Fibroblast of pulmonary artery (primary cell): Measurements from ENCODE around the gene DCST1.
A peak's percentile ranks its signal among the peaks of the same experiment; 100 is the strongest.

Experiments used
- DNase-seq: peaks from one replicate; pipeline ENCODE4 v3.0.0-alpha.2; 2010; ENCODE audit warnings: low read depth
- H3K4me3 ChIP-seq: replicated peaks from 2 replicates; pipeline ENCODE4 v1.5.1; 2011; ENCODE audit warnings: low read depth, mild to moderate bottlenecking, control low read depth, low read length, moderate library complexity
- TF ChIP-seq, protein P1 (sequence below): IDR thresholded peaks from 2 replicates; pipeline ENCODE4 v1.5.1; 2011; ENCODE audit warnings: mild to moderate bottlenecking, control low read depth, low read length, inconsistent platforms; ENCODE audit errors: missing control alignments

DCST1 gene

DNA sequence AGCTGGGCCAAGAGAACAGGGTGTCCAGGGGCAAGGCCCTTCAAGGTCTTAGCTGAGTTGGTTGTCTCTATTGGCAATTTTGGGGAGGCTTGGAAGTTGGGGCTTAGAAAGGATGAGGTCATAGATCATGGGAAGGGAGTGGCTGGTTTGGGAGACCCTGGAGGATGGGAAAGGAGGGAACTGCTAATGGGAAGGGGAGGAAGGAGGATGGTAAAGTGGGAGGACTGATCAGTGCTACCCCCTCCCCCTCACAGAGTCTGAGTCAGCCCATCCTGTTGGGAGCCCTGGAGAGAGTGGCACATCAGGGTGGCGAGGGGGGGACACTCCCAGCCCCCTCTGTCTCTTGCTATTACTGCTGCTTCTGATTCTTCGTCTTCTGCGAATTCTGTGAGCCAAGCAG is 35.0 kb downstream of the DCST1 start:
- TF ChIP-seq, protein P1, sequence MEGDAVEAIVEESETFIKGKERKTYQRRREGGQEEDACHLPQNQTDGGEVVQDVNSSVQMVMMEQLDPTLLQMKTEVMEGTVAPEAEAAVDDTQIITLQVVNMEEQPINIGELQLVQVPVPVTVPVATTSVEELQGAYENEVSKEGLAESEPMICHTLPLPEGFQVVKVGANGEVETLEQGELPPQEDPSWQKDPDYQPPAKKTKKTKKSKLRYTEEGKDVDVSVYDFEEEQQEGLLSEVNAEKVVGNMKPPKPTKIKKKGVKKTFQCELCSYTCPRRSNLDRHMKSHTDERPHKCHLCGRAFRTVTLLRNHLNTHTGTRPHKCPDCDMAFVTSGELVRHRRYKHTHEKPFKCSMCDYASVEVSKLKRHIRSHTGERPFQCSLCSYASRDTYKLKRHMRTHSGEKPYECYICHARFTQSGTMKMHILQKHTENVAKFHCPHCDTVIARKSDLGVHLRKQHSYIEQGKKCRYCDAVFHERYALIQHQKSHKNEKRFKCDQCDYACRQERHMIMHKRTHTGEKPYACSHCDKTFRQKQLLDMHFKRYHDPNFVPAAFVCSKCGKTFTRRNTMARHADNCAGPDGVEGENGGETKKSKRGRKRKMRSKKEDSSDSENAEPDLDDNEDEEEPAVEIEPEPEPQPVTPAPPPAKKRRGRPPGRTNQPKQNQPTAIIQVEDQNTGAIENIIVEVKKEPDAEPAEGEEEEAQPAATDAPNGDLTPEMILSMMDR = no peak
- no peak for DNase-seq
- no peak overlapping the region for H3K4me3 ChIP-seq

DNA sequence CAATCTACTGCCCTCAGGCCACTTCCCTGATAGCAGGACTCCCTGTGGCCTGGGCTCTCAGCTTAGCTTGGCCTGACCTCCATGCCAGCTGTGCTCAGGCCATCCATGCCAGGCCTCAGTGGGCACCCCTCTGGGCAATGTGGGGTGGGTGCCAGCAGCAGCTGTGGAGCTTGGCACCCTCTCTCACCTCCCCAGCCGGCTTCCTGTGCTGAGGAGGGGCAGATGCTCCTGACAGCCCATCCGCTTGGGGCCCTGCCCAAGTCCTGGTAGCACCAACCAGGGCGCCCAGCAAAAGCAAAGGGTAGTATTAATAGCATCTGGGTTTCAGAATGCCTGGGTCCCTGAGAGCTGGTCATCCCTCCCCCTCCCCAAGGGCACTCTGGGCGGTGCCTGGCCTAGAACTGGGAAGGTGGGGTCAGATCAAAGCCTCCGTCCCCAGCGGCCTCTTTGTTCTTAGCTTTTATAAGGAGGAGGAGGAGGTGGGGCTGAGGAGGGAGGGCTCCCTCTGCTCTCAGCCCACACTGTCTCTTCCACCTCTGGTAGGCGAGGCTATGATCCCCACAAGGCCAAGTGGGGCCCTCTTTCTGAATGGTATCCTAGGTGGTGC is 36.0 kb downstream of the DCST1 start:
- no peak for DNase-seq
- H3K4me3 ChIP-seq = no peak overlapping the region
- TF ChIP-seq, protein P1 = no peak

DNA sequence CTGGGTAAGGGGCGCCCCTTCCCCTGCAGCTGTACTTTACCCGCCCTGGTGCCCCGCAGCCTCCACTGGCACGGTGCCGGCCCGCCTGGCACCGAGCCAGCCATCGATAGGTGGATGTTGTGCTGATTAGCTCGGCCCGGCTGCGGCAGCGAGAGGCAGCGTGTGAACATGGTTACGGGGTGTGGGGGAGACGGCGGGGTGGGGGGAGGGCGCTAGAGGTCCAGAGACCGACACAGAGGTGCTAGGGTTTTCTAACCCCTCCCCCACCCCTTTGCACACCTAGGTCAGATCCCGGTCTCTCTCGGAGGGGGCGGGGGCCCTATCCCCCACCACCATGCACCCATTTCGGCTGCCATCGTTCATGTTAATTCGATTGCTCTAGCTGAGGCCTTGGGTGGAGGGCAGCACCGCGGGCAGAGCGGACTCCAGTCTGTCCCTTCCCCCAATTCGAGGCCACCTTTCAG is 36.6 kb downstream of the DCST1 start:
- no peak for DNase-seq
- TF ChIP-seq, protein P1 = no peak
- no peak overlapping the region for H3K4me3 ChIP-seq

DNA sequence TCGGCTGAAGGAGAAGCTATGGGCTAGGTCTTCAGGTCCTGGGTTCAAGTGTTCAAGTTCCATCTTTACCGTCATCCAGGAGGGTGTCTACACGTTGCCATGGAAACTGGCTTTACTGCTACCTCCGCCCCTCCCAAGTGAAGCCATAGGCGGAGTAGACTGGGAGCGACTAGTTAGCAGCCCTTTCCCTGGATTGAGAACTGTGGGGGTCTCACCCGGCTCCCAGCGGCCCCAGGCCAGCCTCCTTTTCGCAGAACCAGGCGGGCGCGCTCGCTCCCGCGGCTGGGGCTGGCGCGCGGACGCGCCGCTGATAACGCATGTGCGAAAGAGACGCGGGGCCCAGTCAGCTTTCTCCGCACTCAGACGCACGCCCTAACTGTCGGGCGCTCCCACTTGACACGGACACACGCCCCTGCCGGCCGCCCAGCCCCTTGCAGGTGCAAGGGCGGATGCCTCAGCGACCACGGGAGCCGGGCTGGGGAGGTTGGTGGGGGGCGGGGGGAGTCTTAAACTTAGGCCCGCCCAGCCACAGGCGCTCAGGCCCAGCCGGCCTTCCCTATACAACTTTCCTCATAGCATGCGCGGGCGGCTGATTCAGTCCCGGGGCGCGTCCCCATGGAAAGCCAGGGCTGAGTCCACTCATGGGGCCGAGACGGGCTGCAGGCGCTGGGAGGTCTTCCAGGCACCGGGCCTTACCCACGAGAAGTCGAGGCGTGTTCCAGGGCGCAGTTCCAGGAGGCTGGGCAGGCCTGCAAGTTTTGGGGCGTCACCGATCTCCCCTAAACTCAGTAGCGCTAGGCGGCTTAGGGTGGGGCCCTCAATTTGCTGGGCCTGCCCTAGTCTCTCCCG is 37.3 kb downstream of the DCST1 start:
- TF ChIP-seq, protein P1 = peak; percentile 14
- peak overlapping the region; percentile 46 for H3K4me3 ChIP-seq
- DNase-seq = peak; percentile 67

DNA sequence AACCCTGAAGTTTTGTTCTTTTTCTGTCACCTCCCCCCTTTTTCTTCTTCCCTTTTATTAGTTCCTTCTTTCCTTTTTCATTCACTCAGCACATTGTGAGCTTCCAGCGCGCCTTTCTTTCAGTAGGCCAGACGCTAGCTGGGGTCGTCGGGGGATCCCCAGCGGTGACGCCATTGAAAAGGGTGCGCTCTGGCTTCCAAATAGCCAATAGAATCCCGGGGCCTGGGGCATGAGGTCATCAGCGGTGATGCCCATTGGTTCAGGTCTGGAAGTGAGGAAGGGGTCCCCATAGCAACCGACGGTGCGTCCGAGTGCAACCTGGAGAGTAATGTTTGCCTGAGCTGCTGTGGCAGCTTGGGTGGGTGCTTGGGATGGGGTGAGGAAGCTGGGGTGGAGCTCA is 38.1 kb downstream of the DCST1 start:
- DNase-seq = no peak
- H3K4me3 ChIP-seq = no peak overlapping the region
- TF ChIP-seq, protein P1 = no peak

DNA sequence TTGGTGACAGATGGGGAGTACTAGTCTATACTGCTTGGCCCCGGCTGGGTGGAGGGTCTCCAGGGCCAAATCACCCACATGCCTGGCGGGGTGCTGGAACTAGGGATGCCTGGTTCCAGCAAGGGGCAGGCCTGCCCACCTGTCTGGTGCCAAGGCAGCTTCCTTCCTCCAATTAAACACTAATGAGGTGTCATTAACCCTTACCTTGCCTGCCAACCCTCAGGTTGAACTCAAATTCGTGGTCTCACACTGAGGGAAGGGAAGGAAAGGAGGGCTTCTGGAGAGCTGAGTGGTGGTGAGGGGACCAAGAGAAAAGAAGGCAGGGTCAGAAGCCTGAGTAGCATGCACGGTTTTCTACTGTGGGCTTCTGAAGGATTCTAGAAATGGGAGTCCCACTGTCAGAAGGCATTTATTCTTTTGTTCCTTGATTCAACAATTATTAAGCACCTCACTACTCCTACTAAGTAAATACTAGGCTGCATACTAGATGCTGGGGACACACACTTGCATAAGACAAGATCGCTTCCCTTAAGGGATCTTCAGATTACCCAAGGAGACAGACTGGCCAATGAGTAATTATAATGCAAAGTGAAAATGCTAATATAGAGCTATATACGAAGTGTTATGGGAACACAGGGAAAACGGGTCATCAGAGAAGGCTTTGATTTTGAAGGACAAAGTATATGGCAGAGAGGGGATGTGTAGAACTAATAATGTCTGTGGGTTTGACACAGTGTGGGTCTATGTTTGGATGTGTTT is 39.1 kb downstream of the DCST1 start:
- TF ChIP-seq, protein P1 = no peak
- H3K4me3 ChIP-seq = no peak overlapping the region
- DNase-seq = no peak
